Measurements from ENCODE around the gene METTL22.

GRCh38 chr16:8676737-8677375, 55.4 kb downstream of the METTL22 start:
- TF ChIP-seq CTCF (IDR thresholded peaks at IDR 0.05 in 8 of 11, conservative IDR thresholded peaks at IDR 0.05 in 3 of 11): no peak
- no peak for TF ChIP-seq POLR2A (IDR thresholded peaks at IDR 0.05)
